Measurements from ENCODE around the gene KLHL1.

The KLHL1 gene

GRCh38 chr13:69999875-70000274 lies 108.4 kb downstream of the KLHL1 start:
- DNase-seq: no peak

- DNase-seq: no peak
Observed at GRCh38 chr13:69997061-69997460, 111.2 kb downstream of the KLHL1 start.

GRCh38 chr13:69980799-69981198 lies 127.5 kb downstream of the KLHL1 start:
- DNase-seq: no peak

- DNase-seq: no peak
Observed at GRCh38 chr13:69975496-69975895, 132.8 kb downstream of the KLHL1 start.

GRCh38 chr13:69970520-69970919 lies 137.7 kb downstream of the KLHL1 start:
- no peak for DNase-seq

GRCh38 chr13:69959046-69959445 lies 149.2 kb downstream of the KLHL1 start:
- no peak for DNase-seq

GRCh38 chr13:69956839-69957238 lies 151.4 kb downstream of the KLHL1 start:
- DNase-seq: no peak

GRCh38 chr13:69956349-69956748 lies 151.9 kb downstream of the KLHL1 start:
- no peak for DNase-seq

- no peak for DNase-seq
Observed at GRCh38 chr13:69955271-69955670, 153.0 kb downstream of the KLHL1 start.

- no peak for DNase-seq
Observed at GRCh38 chr13:69951412-69951811, 156.8 kb downstream of the KLHL1 start.

- DNase-seq: no peak
Observed at GRCh38 chr13:69950160-69950559, 158.1 kb downstream of the KLHL1 start.

GRCh38 chr13:69948016-69948415 lies 160.2 kb downstream of the KLHL1 start:
- DNase-seq: no peak

GRCh38 chr13:69947582-69947981 lies 160.7 kb downstream of the KLHL1 start:
- no peak for DNase-seq

GRCh38 chr13:69946511-69946910 lies 161.7 kb downstream of the KLHL1 start:
- no peak for DNase-seq

- DNase-seq: no peak
Observed at GRCh38 chr13:69935043-69935442, 173.2 kb downstream of the KLHL1 start.

GRCh38 chr13:69928262-69928661 lies 180.0 kb downstream of the KLHL1 start:
- DNase-seq: no peak

- no peak for DNase-seq
Observed at GRCh38 chr13:69921156-69921555, 187.1 kb downstream of the KLHL1 start.

GRCh38 chr13:69912630-69913029 lies 195.6 kb downstream of the KLHL1 start:
- peak in 1 of 2 experiments; percentile 1 for DNase-seq

- no peak for DNase-seq
Observed at GRCh38 chr13:69910800-69911199, 197.5 kb downstream of the KLHL1 start.

- no peak for DNase-seq
Observed at GRCh38 chr13:69904784-69905183, 203.5 kb downstream of the KLHL1 start.

GRCh38 chr13:69903081-69903480 lies 205.2 kb downstream of the KLHL1 start:
- no peak for DNase-seq

- DNase-seq: no peak
Observed at GRCh38 chr13:69882451-69882850, 225.8 kb downstream of the KLHL1 start.

GRCh38 chr13:69879936-69880335 lies 228.3 kb downstream of the KLHL1 start:
- no peak for DNase-seq

GRCh38 chr13:69872321-69873047 lies 235.8 kb downstream of the KLHL1 start:
- DNase-seq: no peak

GRCh38 chr13:69866555-69866954 lies 241.7 kb downstream of the KLHL1 start:
- DNase-seq: no peak
